22Rv1 (cell line): Measurements from ENCODE around the gene ANK2.

Source experiments
- ZFX ChIP-seq: fragments of 450-650 bp; IDR thresholded peaks from 2 replicates; pipeline ENCODE4 v1.6.1; 2017; ENCODE audit warnings: antibody characterized with exemption, borderline replicate concordance
- TF ChIP-seq, protein P1 (sequence below): fragments of 450-650 bp; IDR thresholded peaks from 2 replicates; pipeline ENCODE4 v1.5.1; 2017; ENCODE audit warnings: mild to moderate bottlenecking

DNA sequence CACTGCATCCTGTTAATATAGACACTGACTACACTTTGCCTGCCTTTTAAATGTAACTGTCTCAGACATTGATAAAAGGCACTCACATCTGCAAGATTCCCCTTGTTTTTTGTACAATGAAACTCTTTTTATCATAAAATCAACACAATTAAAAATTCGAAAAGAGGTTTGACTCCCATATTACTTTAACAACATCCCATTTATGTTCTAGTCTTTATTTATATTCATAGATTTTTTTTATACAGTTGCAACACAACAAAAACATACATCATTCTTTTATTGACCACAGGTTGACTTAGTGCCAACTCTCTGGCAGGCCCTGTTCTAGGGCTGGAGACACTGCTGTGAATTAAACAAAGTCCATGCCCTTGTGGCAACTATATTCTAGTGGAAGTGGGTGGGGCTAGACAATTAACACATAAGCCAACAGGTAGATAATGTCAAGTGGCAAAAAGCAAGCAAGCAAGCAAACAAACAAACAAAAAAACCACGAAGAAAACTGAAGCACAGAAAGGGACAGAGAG lies 36.8 kb downstream of the ANK2 start:
- TF ChIP-seq, protein P1, sequence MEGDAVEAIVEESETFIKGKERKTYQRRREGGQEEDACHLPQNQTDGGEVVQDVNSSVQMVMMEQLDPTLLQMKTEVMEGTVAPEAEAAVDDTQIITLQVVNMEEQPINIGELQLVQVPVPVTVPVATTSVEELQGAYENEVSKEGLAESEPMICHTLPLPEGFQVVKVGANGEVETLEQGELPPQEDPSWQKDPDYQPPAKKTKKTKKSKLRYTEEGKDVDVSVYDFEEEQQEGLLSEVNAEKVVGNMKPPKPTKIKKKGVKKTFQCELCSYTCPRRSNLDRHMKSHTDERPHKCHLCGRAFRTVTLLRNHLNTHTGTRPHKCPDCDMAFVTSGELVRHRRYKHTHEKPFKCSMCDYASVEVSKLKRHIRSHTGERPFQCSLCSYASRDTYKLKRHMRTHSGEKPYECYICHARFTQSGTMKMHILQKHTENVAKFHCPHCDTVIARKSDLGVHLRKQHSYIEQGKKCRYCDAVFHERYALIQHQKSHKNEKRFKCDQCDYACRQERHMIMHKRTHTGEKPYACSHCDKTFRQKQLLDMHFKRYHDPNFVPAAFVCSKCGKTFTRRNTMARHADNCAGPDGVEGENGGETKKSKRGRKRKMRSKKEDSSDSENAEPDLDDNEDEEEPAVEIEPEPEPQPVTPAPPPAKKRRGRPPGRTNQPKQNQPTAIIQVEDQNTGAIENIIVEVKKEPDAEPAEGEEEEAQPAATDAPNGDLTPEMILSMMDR = no peak
- no peak for TF ChIP-seq ZFX
